PC-3 (cell line): ENCODE data around the gene IQCN. TPM values are rescaled to one million over a fixed set of nuclear protein-coding genes. Genes with fewer than 3 reads are reported as not detected.

Source experiments
- ATAC-seq: fragments of 200-7000 bp; cut with Tn5 transposase; 2 replicates; pipeline ENCODE4 v1.9.1; 2020; ENCODE audit warnings: mild to moderate bottlenecking, moderate library complexity
- BruUV-seq: library from RNA; stranded (reverse); fragments of 400-500 nt; replicated peaks from 2 replicates; lab custom pipeline; 2021; lab: Mats Ljungman, UMichigan
- CTCF ChIA-PET: fragments of 300-600 bp; sonication (Branson Sonifier 250); formaldehyde crosslinking; loops from one replicate; lab custom pipeline; 2022; ENCODE audit warnings: antibody characterized with exemption; lab: Charles Lee
- POLR2A ChIA-PET: fragments of 300-600 bp; sonication (Branson Sonifier 250); formaldehyde crosslinking; loops from one replicate; lab custom pipeline; 2022; ENCODE audit warnings: antibody characterized with exemption; ENCODE audit not compliant: unreplicated experiment; lab: Charles Lee
- DNase-seq: peaks from one replicate; pipeline ENCODE4 v3.0.0-alpha.2; 2015
- H2AFZ ChIP-seq: fragments of 300-600 bp; sonication (generic); 2 replicates; pipeline ENCODE4 v1.6.0; 2016; ENCODE audit warnings: antibody characterized with exemption, low read length
- H3F3A ChIP-seq: fragments of 300-600 bp; sonication (generic); one replicate; pipeline ENCODE4 v1.6.0; 2017; ENCODE audit warnings: antibody characterized with exemption, low read length, control low read depth, mild to moderate bottlenecking; ENCODE audit not compliant: unreplicated experiment
- H3K27ac ChIP-seq: fragments of 300-600 bp; sonication (generic); 2 replicates; pipeline ENCODE4 v1.5.1; 2016; ENCODE audit warnings: mild to moderate bottlenecking, low read length
- H3K27me3 ChIP-seq: fragments of 300-600 bp; sonication (generic); 2 replicates; pipeline ENCODE4 v1.6.1; 2016; ENCODE audit warnings: low read length, mixed read lengths
- H3K36me3 ChIP-seq: fragments of 300-600 bp; sonication (generic); 2 replicates; pipeline ENCODE4 v1.6.1; 2016; ENCODE audit warnings: low read depth, mixed run types, low read length, mixed read lengths
- H3K4me1 ChIP-seq: fragments of 300-600 bp; sonication (generic); 2 replicates; pipeline ENCODE4 v1.5.1; 2016; ENCODE audit warnings: low read length; ENCODE audit not compliant: insufficient read depth
- H3K4me2 ChIP-seq: fragments of 300-600 bp; sonication (generic); 2 replicates; pipeline ENCODE4 v1.6.0; 2016; ENCODE audit warnings: low read length
- H3K4me3 ChIP-seq: fragments of 300-600 bp; sonication (generic); 2 replicates; pipeline ENCODE4 v1.5.1; 2016; ENCODE audit warnings: mild to moderate bottlenecking, low read length, mixed read lengths
- H3K79me2 ChIP-seq: fragments of 300-600 bp; sonication (generic); 2 replicates; pipeline ENCODE4 v1.6.1; 2017; ENCODE audit warnings: low read length, mixed read lengths
- H3K9ac ChIP-seq: fragments of 300-600 bp; sonication (generic); 2 replicates; pipeline ENCODE4 v1.6.0; 2016; ENCODE audit warnings: mild to moderate bottlenecking, low read length
- H3K9me2 ChIP-seq: fragments of 300-600 bp; sonication (generic); replicated peaks from 2 replicates; pipeline ENCODE4 v1.6.1; 2016; ENCODE audit warnings: mixed run types, low read length, mixed read lengths
- H3K9me3 ChIP-seq: fragments of 300-600 bp; sonication (generic); 2 replicates; pipeline ENCODE4 v1.6.1; 2016; ENCODE audit warnings: low read length, mixed read lengths
- H4K20me1 ChIP-seq: fragments of 300-600 bp; sonication (generic); 2 replicates; pipeline ENCODE4 v1.6.1; 2016; ENCODE audit warnings: low read length, mixed read lengths
- CTCF ChIP-seq: fragments of 300-600 bp; sonication (generic); conservative IDR thresholded peaks from 2 replicates; pipeline ENCODE4 v1.5.1; 2017; ENCODE audit warnings: antibody characterized with exemption, low read depth, mild to moderate bottlenecking, low read length
- EZH2 ChIP-seq: fragments of 300-600 bp; sonication (generic); IDR thresholded peaks from one replicate; pipeline ENCODE4 v1.6.1; 2017; ENCODE audit warnings: antibody characterized with exemption, mild to moderate bottlenecking, low read length; ENCODE audit not compliant: unreplicated experiment
- EZH2phosphoT487 ChIP-seq: fragments of 300-600 bp; sonication (generic); IDR thresholded peaks from 2 replicates; pipeline ENCODE4 v1.6.1; 2018; ENCODE audit warnings: mild to moderate bottlenecking, antibody characterized with exemption, low read length, borderline replicate concordance
- intact Hi-C: fragments of 100-400 bp; cut with micrococcal nuclease; formaldehyde crosslinking; loops from 2 replicates; pipeline ENCODE4 v1.9.0; 2023
- total RNA-seq: library from RNA; depleted of rRNA; stranded (reverse); fragments of >200 nt; gene quantifications from 2 replicates; pipeline ENCODE4 v1.2.3, GENCODE V29; 2014

Gene IQCN
- total RNA-seq, 1 experiment from 2014 or later, result 0.33 TPM

GRCh38 chr19:18292810-18293641 lies 18.8 kb upstream of the IQCN start:
- intact Hi-C loops, result no loop called here
- peak; percentile 8 for DNase-seq
- Histone ChIP-seq H3K4me3 (peak overlapping the region; percentile 70), H3K4me2 (peak overlapping the region; percentile 89), H3K79me2 (no peaks in the 10 kb centered on the region), H3K9me2 (no peaks in the 10 kb centered on the region), H3F3A (no peaks in the 10 kb centered on the region), H4K20me1 (no peaks in the 10 kb centered on the region), H3K36me3 (no peaks in the 10 kb centered on the region), H3K27ac (no peak overlapping the region), H2AFZ (peak overlapping the region; percentile 82), H3K9ac (peak overlapping the region; percentile 66), H3K4me1 (peaks cover 17% of the 10 kb centered on the region), H3K27me3 (no peaks in the 10 kb centered on the region), H3K9me3 (no peaks in the 10 kb centered on the region)
- no TSS peak for BruUV-seq
- no peak for TF ChIP-seq EZH2
- no peak for TF ChIP-seq CTCF
- no peak for TF ChIP-seq EZH2phosphoT487
- peak; percentile 27 for ATAC-seq
- ChIA-PET CTCF (interaction anchor here (0.6 to 1.2 kb wide), 3 partner anchors 11 to 36 kb away, joined by 3 to 10 read pairs (median 4); no protein-coding TSS in a partner anchor), POLR2A (interaction anchor here (0.6 to 1.5 kb wide), 3 partner anchors 11 to 30 kb away, joined by 4 to 13 read pairs (median 4); partner anchors contain the start of genes JUND and LSM4)

GRCh38 chr19:18292462-18292809 lies 18.2 kb upstream of the IQCN start:
- no peaks in the 10 kb centered on the region for H3K9me2 ChIP-seq
- intact Hi-C loops, result no loop called here
- no peak overlapping the region for H3K27ac ChIP-seq
- H3K9ac ChIP-seq, result peak overlapping the region; percentile 66
- peaks cover 17% of the 10 kb centered on the region for H3K4me1 ChIP-seq
- H3K27me3 ChIP-seq, result no peaks in the 10 kb centered on the region
- H3K9me3 ChIP-seq, result no peaks in the 10 kb centered on the region
- DNase-seq (no peak), ATAC-seq (no peak; the same call in 1 of the 2 replicates)
- H3K4me2 ChIP-seq, result peak overlapping the region; percentile 89
- H3F3A ChIP-seq, result no peaks in the 10 kb centered on the region
- H3K79me2 ChIP-seq, result no peaks in the 10 kb centered on the region
- ChIA-PET POLR2A (interaction anchor here (0.9 to 1.5 kb wide), 2 partner anchors 10 to 31 kb away, joined by 4 to 13 read pairs; partner anchors contain the start of genes JUND and LSM4), CTCF (interaction anchor here (1.1 to 1.2 kb wide), 2 partner anchors 13 to 36 kb away, joined by 3 to 10 read pairs; no protein-coding TSS in a partner anchor)
- peak overlapping the region; percentile 82 for H2AFZ ChIP-seq
- no peak for TF ChIP-seq EZH2
- TF ChIP-seq CTCF, result no peak
- no peak for TF ChIP-seq EZH2phosphoT487
- H3K36me3 ChIP-seq, result no peaks in the 10 kb centered on the region
- no peaks in the 10 kb centered on the region for H4K20me1 ChIP-seq
- BruUV-seq, result TSS peak; percentile 61
- peak overlapping the region; percentile 70 for H3K4me3 ChIP-seq
